ENCODE measurements around the gene TEPSIN.
A peak's percentile ranks its signal among the peaks of the same experiment; 100 is the strongest.

TEPSIN gene

GRCh38 chr17:81238815-81239713 is at the start of gene TEPSIN, which contains the start of gene NDUFAF8:
Gene TEPSIN (minus strand): TSS chr17:81239055. CDS start chr17:81239033, 22 bp downstream.
Gene NDUFAF8 (plus strand): TSS chr17:81239318. CDS start chr17:81239364, 46 bp downstream.
- peak within 1 kb of the TSS; percentile 74 for H3K4me2 ChIP-seq (ENCODE audit: low read depth, low read length, poor library complexity, severe bottlenecking)
- no peak for TF ChIP-seq EZH2phosphoT487 (conservative IDR thresholded peaks at IDR 0.05; ENCODE audit: low read length)
- no peak for TF ChIP-seq CTCF (IDR thresholded peaks at IDR 0.05; ENCODE audit: insufficient read depth, low read length, poor library complexity, severe bottlenecking)
- H2AFZ ChIP-seq (ENCODE audit: low read depth, low read length, severe bottlenecking), result peak within 1 kb of the TSS; percentile 8
- H3K9ac ChIP-seq (ENCODE audit: low read length), result peak within 1 kb of the TSS; percentile 85
- H3K36me3 ChIP-seq (ENCODE audit: low read length), result no peaks in the 10 kb centered on the region
- peaks cover 32% of the 10 kb centered on the region for H3K79me2 ChIP-seq (ENCODE audit: insufficient read depth, low read length)
- H3K4me3 ChIP-seq (ENCODE audit: insufficient read depth, low read length, poor library complexity, severe bottlenecking), result peak within 1 kb of the TSS; percentile 86
- no peaks in the 10 kb centered on the region for H3K9me2 ChIP-seq (replicated peaks; ENCODE audit: insufficient read depth, low read length)
- no peaks in the 10 kb centered on the region for H4K20me1 ChIP-seq (ENCODE audit: low read depth, low read length)
- no peaks in the 10 kb centered on the region for H3K9me3 ChIP-seq (ENCODE audit: insufficient read depth, low read length)
- H3K27ac ChIP-seq (ENCODE audit: low read depth, low read length), result peak within 1 kb of the TSS; percentile 77
- H3F3A ChIP-seq (ENCODE audit: insufficient read depth), result 0 out of 2 replicates have a peak, but pooled peaks cover 7% of the 10 kb centered on the region
- H3K27me3 ChIP-seq (ENCODE audit: low read length), result no peaks in the 10 kb centered on the region

GRCh38 chr17:81287741-81288430 is 49.0 kb upstream of the TEPSIN start:
- TF ChIP-seq EZH2phosphoT487 (conservative IDR thresholded peaks at IDR 0.05; ENCODE audit: low read length) (no peak), CTCF (IDR thresholded peaks at IDR 0.05; ENCODE audit: insufficient read depth, low read length, poor library complexity, severe bottlenecking) (no peak)
- Histone ChIP-seq H3K9me2 (replicated peaks; ENCODE audit: insufficient read depth, low read length) (no peaks in the 10 kb centered on the region), H2AFZ (ENCODE audit: low read depth, low read length, severe bottlenecking) (no peak overlapping the region), H3K27ac (ENCODE audit: low read depth, low read length) (no peak overlapping the region), H3K4me3 (ENCODE audit: insufficient read depth, low read length, poor library complexity, severe bottlenecking) (no peak overlapping the region), H3K9me3 (ENCODE audit: insufficient read depth, low read length) (no peaks in the 10 kb centered on the region), H3K79me2 (ENCODE audit: insufficient read depth, low read length) (peaks cover 37% of the 10 kb centered on the region), H3K4me2 (ENCODE audit: low read depth, low read length, poor library complexity, severe bottlenecking) (no peak overlapping the region), H3K9ac (ENCODE audit: low read length) (no peak overlapping the region), H4K20me1 (ENCODE audit: low read depth, low read length) (no peaks in the 10 kb centered on the region), H3K27me3 (ENCODE audit: low read length) (no peaks in the 10 kb centered on the region), H3F3A (ENCODE audit: insufficient read depth) (no peaks in the 10 kb centered on the region), H3K36me3 (ENCODE audit: low read length) (no peaks in the 10 kb centered on the region)

GRCh38 chr17:81287152-81287551 is 48.3 kb upstream of the TEPSIN start:
- no peak for TF ChIP-seq EZH2phosphoT487 (conservative IDR thresholded peaks at IDR 0.05; ENCODE audit: low read length)
- no peak overlapping the region for H3K27ac ChIP-seq (ENCODE audit: low read depth, low read length)

More at GRCh38 chr17:81287152-81287551, 48.3 kb upstream of the TEPSIN start:
- Histone ChIP-seq H3K4me2 (ENCODE audit: low read depth, low read length, poor library complexity, severe bottlenecking) (no peak overlapping the region), H3K36me3 (ENCODE audit: low read length) (no peaks in the 10 kb centered on the region), H3F3A (ENCODE audit: insufficient read depth) (no peaks in the 10 kb centered on the region), H3K27me3 (ENCODE audit: low read length) (no peaks in the 10 kb centered on the region), H3K79me2 (ENCODE audit: insufficient read depth, low read length) (peaks cover 37% of the 10 kb centered on the region), H2AFZ (ENCODE audit: low read depth, low read length, severe bottlenecking) (no peak overlapping the region), H3K4me3 (ENCODE audit: insufficient read depth, low read length, poor library complexity, severe bottlenecking) (no peak overlapping the region), H3K9me3 (ENCODE audit: insufficient read depth, low read length) (no peaks in the 10 kb centered on the region), H3K9ac (ENCODE audit: low read length) (no peak overlapping the region), H4K20me1 (ENCODE audit: low read depth, low read length) (no peaks in the 10 kb centered on the region), H3K9me2 (replicated peaks; ENCODE audit: insufficient read depth, low read length) (no peaks in the 10 kb centered on the region)
